HEK293 (cell line): ENCODE data around the gene SLC39A3.

Experiments used
- BCL11A ChIP-seq: fragments of 450-650 bp; formaldehyde crosslinking; IDR thresholded peaks from 2 replicates; pipeline ENCODE4 v1.5.1; 2016; ENCODE audit warnings: low read depth, missing biosample characterization, missing genetic modification characterization
- BCL6B ChIP-seq: fragments of 450-650 bp; formaldehyde crosslinking; IDR thresholded peaks from 2 replicates; pipeline ENCODE4 v1.5.1; 2017; ENCODE audit warnings: missing biosample characterization, missing genetic modification characterization
- EGR2 ChIP-seq: fragments of 450-650 bp; formaldehyde crosslinking; IDR thresholded peaks from 2 replicates; pipeline ENCODE4 v1.5.1; 2016; ENCODE audit warnings: low read depth, missing biosample characterization, missing genetic modification characterization
- KLF1 ChIP-seq: fragments of 450-650 bp; formaldehyde crosslinking; IDR thresholded peaks from 2 replicates; pipeline ENCODE4 v1.5.1; 2016; ENCODE audit warnings: missing biosample characterization, missing genetic modification characterization
- PRDM6 ChIP-seq: fragments of 450-650 bp; formaldehyde crosslinking; IDR thresholded peaks from 2 replicates; pipeline ENCODE4 v1.5.1; 2017; ENCODE audit warnings: missing biosample characterization, missing genetic modification characterization
- SETDB1 ChIP-seq: IDR thresholded peaks from one replicate; pipeline ENCODE4 v1.6.1; 2017; ENCODE audit warnings: mild to moderate bottlenecking, low read length, moderate library complexity, mixed read lengths; ENCODE audit not compliant: insufficient read length
- SP2 ChIP-seq: fragments of 450-650 bp; formaldehyde crosslinking; IDR thresholded peaks from 2 replicates; pipeline ENCODE4 v1.5.1; 2016; ENCODE audit warnings: missing biosample characterization, missing genetic modification characterization
- SP3 ChIP-seq: fragments of 450-650 bp; formaldehyde crosslinking; IDR thresholded peaks from 2 replicates; pipeline ENCODE4 v1.5.1; 2016; ENCODE audit warnings: missing biosample characterization, missing genetic modification characterization
- SP7 ChIP-seq: fragments of 450-650 bp; formaldehyde crosslinking; IDR thresholded peaks from 2 replicates; pipeline ENCODE4 v1.5.1; 2016; ENCODE audit warnings: missing biosample characterization, missing genetic modification characterization
- ZBTB20 ChIP-seq: fragments of 450-650 bp; formaldehyde crosslinking; IDR thresholded peaks from 2 replicates; pipeline ENCODE4 v1.5.1; 2016; ENCODE audit warnings: missing biosample characterization, missing genetic modification characterization
- ZBTB44 ChIP-seq: fragments of 450-650 bp; IDR thresholded peaks from 2 replicates; pipeline ENCODE4 v1.5.1; 2018; ENCODE audit warnings: missing biosample characterization, mild to moderate bottlenecking, missing genetic modification characterization
- ZBTB8A ChIP-seq: fragments of 450-650 bp; formaldehyde crosslinking; IDR thresholded peaks from 2 replicates; pipeline ENCODE4 v1.5.1; 2016; ENCODE audit warnings: missing biosample characterization, missing genetic modification characterization
- ZFHX2 ChIP-seq: fragments of 450-650 bp; formaldehyde crosslinking; conservative IDR thresholded peaks from 2 replicates; pipeline ENCODE4 v1.5.1; 2016; ENCODE audit warnings: missing biosample characterization, missing genetic modification characterization
- ZNF114 ChIP-seq: fragments of 450-650 bp; formaldehyde crosslinking; IDR thresholded peaks from 2 replicates; pipeline ENCODE4 v1.5.0; 2017; ENCODE audit warnings: missing biosample characterization, missing genetic modification characterization
- ZNF146 ChIP-seq: fragments of 450-650 bp; formaldehyde crosslinking; IDR thresholded peaks from 2 replicates; pipeline ENCODE4 v1.5.1; 2016; ENCODE audit warnings: missing biosample characterization, missing genetic modification characterization
- ZNF174 ChIP-seq: fragments of 450-650 bp; formaldehyde crosslinking; IDR thresholded peaks from 2 replicates; pipeline ENCODE4 v1.5.0; 2017; ENCODE audit warnings: missing biosample characterization, mild to moderate bottlenecking, missing genetic modification characterization
- ZNF2 ChIP-seq: fragments of 450-650 bp; formaldehyde crosslinking; IDR thresholded peaks from 2 replicates; pipeline ENCODE4 v1.5.1; 2016; ENCODE audit warnings: missing biosample characterization, missing genetic modification characterization
- ZNF221 ChIP-seq: fragments of 450-650 bp; formaldehyde crosslinking; IDR thresholded peaks from 2 replicates; pipeline ENCODE4 v1.5.1; 2017; ENCODE audit warnings: missing biosample characterization, missing genetic modification characterization, borderline replicate concordance
- ZNF23 ChIP-seq: fragments of 450-650 bp; formaldehyde crosslinking; IDR thresholded peaks from 2 replicates; pipeline ENCODE4 v1.5.1; 2016; ENCODE audit warnings: missing biosample characterization, missing genetic modification characterization, borderline replicate concordance
- ZNF311 ChIP-seq: fragments of 450-650 bp; formaldehyde crosslinking; IDR thresholded peaks from 2 replicates; pipeline ENCODE4 v1.5.1; 2017; ENCODE audit warnings: missing biosample characterization, missing genetic modification characterization, borderline replicate concordance
- ZNF394 ChIP-seq: fragments of 450-650 bp; formaldehyde crosslinking; IDR thresholded peaks from 2 replicates; pipeline ENCODE4 v1.5.1; 2016; ENCODE audit warnings: missing biosample characterization, missing genetic modification characterization, mild to moderate bottlenecking, moderate library complexity, borderline replicate concordance
- ZNF426 ChIP-seq: fragments of 450-650 bp; formaldehyde crosslinking; IDR thresholded peaks from 2 replicates; pipeline ENCODE4 v1.5.1; 2017; ENCODE audit warnings: missing biosample characterization, missing genetic modification characterization, mild to moderate bottlenecking, inconsistent platforms, moderate library complexity
- ZNF488 ChIP-seq: fragments of 450-650 bp; formaldehyde crosslinking; IDR thresholded peaks from 2 replicates; pipeline ENCODE4 v1.5.1; 2016; ENCODE audit warnings: missing biosample characterization, missing genetic modification characterization
- ZNF501 ChIP-seq: fragments of 450-650 bp; formaldehyde crosslinking; IDR thresholded peaks from 2 replicates; pipeline ENCODE4 v1.5.1; 2016; ENCODE audit warnings: missing biosample characterization, missing genetic modification characterization
- ZNF560 ChIP-seq: fragments of 450-650 bp; formaldehyde crosslinking; IDR thresholded peaks from 2 replicates; pipeline ENCODE4 v1.5.1; 2017; ENCODE audit warnings: missing biosample characterization, missing genetic modification characterization, borderline replicate concordance
- ZNF610 ChIP-seq: fragments of 450-650 bp; formaldehyde crosslinking; IDR thresholded peaks from 2 replicates; pipeline ENCODE4 v1.5.1; 2016; ENCODE audit warnings: missing biosample characterization, missing genetic modification characterization, borderline replicate concordance
- ZNF658 ChIP-seq: fragments of 450-650 bp; formaldehyde crosslinking; IDR thresholded peaks from 2 replicates; pipeline ENCODE4; 2016; ENCODE audit warnings: missing biosample characterization, missing genetic modification characterization
- ZNF664 ChIP-seq: fragments of 450-650 bp; formaldehyde crosslinking; IDR thresholded peaks from 2 replicates; pipeline ENCODE4 v1.5.1; 2016; ENCODE audit warnings: missing biosample characterization, missing genetic modification characterization
- ZNF670 ChIP-seq: fragments of 450-650 bp; formaldehyde crosslinking; IDR thresholded peaks from 2 replicates; pipeline ENCODE4 v1.5.1; 2016; ENCODE audit warnings: missing biosample characterization, missing genetic modification characterization, low read depth
- ZNF677 ChIP-seq: fragments of 450-650 bp; IDR thresholded peaks from 2 replicates; pipeline ENCODE4 v1.5.0; 2018; ENCODE audit warnings: missing biosample characterization, mild to moderate bottlenecking, missing genetic modification characterization, moderate library complexity
- ZNF76 ChIP-seq: fragments of 450-650 bp; formaldehyde crosslinking; IDR thresholded peaks from 2 replicates; pipeline ENCODE4; 2016; ENCODE audit warnings: low read depth, missing biosample characterization, missing genetic modification characterization, borderline replicate concordance
- ZNF792 ChIP-seq: fragments of 450-650 bp; formaldehyde crosslinking; IDR thresholded peaks from 2 replicates; pipeline ENCODE4 v1.5.1; 2016; ENCODE audit warnings: missing biosample characterization, missing genetic modification characterization
- ZXDB ChIP-seq: fragments of 450-650 bp; formaldehyde crosslinking; IDR thresholded peaks from 2 replicates; pipeline ENCODE4 v1.5.1; 2016; ENCODE audit warnings: missing biosample characterization, missing genetic modification characterization

SLC39A3 gene

GRCh38 chr19:2702170-2703076 lies 37.4 kb downstream of the SLC39A3 start, which contains the start of gene GNG7 (continued):
- TF ChIP-seq ZNF311, result no peak
- no peak for TF ChIP-seq BCL11A (tag by site-specific recombination)
- TF ChIP-seq SP7 (tag by site-specific recombination), result peak; percentile 51
- no peak for TF ChIP-seq ZNF664 (tag by site-specific recombination)
- no peak for TF ChIP-seq KLF1
- no peak for TF ChIP-seq ZNF501 (tag by site-specific recombination)
- TF ChIP-seq ZNF394 (tag by site-specific recombination), result peak; percentile 19; the same call in 1 of the 2 replicates
- TF ChIP-seq ZBTB8A (tag by site-specific recombination), result peak; percentile 67
- TF ChIP-seq ZBTB20 (tag by site-specific recombination), result no peak
- TF ChIP-seq ZNF610, result no peak
- TF ChIP-seq ZNF114 (tag by site-specific recombination), result no peak
- TF ChIP-seq ZNF221 (tag by site-specific recombination), result no peak
- no peak for TF ChIP-seq ZNF146
- no peak for TF ChIP-seq ZNF560 (tag by site-specific recombination)
- no peak for TF ChIP-seq ZNF23
- peak; percentile 38 for TF ChIP-seq SP2 (tag by site-specific recombination)
- TF ChIP-seq ZFHX2 (tag by site-specific recombination), result no peak
- TF ChIP-seq ZNF792 (tag by site-specific recombination), result no peak
- TF ChIP-seq ZNF658, result no peak
- TF ChIP-seq EGR2 (tag by site-specific recombination), result no peak
- TF ChIP-seq ZNF677 (tag by site-specific recombination), result no peak
- no peak for TF ChIP-seq ZNF76
- no peak for TF ChIP-seq ZNF670
- no peak for TF ChIP-seq ZNF488
- no peak for TF ChIP-seq ZNF174 (tag by site-specific recombination)
- TF ChIP-seq ZNF426 (tag by site-specific recombination), result no peak
- peak; percentile 57; the same call in 1 of the 2 replicates for TF ChIP-seq SP3
- no peak for TF ChIP-seq ZNF2
- TF ChIP-seq PRDM6 (tag by site-specific recombination), result no peak
- no peak for TF ChIP-seq BCL6B (tag by site-specific recombination)
- TF ChIP-seq ZBTB44 (tag by site-specific recombination), result no peak
- no peak for TF ChIP-seq SETDB1
- TF ChIP-seq ZXDB, result 0 out of 2 replicates have a peak, but pooled peaks have one; percentile 27
